GM19043 (cell line): ENCODE results near the gene CCHCR1.

ENCODE experiments used
- ATAC-seq: cut with Tn5 transposase; IDR thresholded peaks from one replicate; pipeline ENCODE4 v1.9.1; 2021; ENCODE audit warnings: low read depth; ENCODE audit not compliant: unreplicated experiment

The CCHCR1 gene

DNA sequence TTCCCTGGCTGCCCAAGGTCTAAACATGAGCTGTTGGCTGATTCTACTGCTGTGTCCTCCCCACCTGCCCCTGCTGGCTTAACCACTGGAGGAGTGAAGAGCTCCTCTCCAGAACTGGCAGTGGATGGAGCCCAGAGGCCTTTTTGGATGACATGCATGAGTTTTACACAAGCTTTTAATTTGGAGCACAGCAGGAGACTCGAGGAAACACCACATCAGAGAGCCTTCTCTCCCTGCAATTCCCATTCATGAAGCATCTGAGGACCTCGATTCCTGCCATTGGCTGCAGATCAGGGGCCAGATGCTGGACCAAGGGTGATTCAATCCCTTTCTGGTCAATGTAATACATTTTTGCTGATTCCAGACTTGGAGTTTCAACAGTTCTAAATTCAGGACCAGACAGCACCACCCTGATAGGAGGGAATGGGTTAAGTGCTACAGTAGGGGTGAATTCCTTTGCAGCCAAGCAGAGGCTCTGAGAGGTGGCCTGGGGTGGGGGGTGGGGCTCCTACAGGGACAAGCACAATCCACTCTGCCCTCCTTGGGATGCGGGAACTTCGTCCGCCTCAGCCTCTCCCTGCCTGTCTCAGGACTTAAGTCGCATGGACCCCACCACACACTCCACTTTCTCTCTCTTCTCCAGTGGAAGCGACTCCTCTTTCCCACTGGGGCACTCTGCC is 43.6 kb downstream of the CCHCR1 start:
- no peak for ATAC-seq

GRCh38 chr6:31112478-31112877 is 45.1 kb downstream of the CCHCR1 start, which contains the start of gene C6orf15:
Gene C6orf15, minus strand, starts transcription at chr6:31112575. Its CDS starts 20 bp downstream, at chr6:31112555.
- ATAC-seq = no peak

DNA sequence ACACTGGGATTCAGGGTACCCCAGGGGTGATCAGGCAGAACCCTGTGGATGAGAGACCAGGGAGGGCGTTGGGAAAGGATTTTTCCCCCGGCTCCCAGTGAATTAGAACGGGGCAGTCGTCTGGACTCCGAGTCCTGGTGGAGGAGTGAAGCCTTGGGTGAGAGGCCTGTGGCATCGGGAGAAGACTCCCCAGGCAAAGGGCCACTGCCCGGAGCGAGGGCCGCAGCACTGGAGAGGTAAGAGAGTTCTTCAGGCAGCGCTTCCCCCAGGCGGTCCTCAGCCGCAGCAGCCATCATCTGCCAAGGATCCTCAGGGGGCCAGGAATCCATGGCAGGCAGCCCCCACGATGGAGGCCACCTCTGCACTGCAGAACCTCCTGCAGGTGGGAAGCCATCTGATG is 45.9 kb downstream of the CCHCR1 start:
- no peak for ATAC-seq

- ATAC-seq = no peak
Measured at GRCh38 chr6:31110825-31111582, 46.6 kb downstream of the CCHCR1 start.

DNA sequence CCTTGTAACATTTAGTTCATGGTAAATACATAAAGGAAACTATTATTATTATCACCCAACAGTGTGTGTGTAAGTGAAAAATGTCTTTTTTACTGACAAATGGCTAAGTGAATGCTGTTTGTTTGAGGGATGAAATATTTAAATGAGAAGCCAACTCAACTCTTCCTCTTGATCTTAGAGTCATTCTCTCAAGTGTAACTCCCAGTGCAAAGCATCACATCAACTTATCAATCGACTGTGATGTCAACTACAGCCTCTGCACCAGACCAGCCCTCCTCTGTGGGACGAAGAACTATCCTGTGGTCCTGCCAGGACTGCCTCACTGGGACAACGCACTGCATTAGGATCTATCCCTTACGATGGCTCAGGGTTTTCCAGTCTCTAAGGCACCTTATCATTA is 50.5 kb downstream of the CCHCR1 start:
- no peak for ATAC-seq

- no peak for ATAC-seq
Measured at GRCh38 chr6:31103136-31103535, 54.5 kb downstream of the CCHCR1 start.

- ATAC-seq = no peak
Measured at GRCh38 chr6:31098449-31098938, 59.1 kb downstream of the CCHCR1 start.

- no peak for ATAC-seq
Measured at GRCh38 chr6:31096656-31097055, 60.9 kb downstream of the CCHCR1 start.

DNA sequence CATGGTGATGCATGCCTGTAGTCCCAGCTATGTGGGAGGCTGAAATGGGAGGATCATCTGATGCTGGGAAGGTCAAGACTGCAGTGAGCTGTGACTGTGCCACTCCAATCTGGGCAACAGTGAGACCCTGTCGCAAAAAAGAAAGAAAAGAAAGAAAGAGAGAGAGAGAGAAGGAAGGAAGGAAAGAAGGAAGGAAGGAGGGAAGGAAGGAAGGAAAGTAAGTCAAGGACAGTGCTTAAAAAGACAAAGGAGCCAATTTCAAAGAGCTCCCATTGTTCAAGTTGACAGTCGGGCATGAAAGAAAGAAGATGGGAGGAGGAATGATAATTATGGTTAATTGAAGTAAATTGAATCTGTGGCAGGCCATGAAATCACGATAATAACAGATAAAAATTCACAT is 61.4 kb downstream of the CCHCR1 start:
- no peak for ATAC-seq

DNA sequence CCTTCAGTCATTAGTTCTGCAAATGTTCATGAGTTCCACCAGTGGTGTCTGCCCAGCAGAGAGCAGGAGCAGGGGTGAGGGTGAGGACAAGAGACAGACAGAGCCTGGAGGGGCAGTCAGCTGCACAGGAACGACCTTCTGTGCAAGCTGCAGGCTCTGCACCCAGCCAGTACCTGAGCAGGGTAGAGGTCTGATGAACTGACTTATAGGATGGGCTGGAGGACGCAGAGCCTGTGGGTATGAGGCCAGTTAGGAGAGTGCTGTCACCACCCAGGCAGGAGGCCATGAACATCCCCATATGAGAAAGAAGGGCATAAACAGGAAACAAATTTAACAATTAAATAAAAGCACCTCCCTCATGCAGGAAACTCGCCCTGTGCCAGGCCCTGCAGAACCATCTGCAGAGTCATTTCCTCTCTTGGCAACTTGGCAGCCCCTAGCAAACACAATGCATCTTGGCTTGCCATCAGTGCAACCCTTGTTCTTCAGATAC is 63.2 kb downstream of the CCHCR1 start:
- ATAC-seq = no peak

GRCh38 chr6:31092769-31093505 is 64.7 kb downstream of the CCHCR1 start:
- no peak for ATAC-seq
